Pons (tissue), 1 donor: Measurements from ENCODE around the gene CPN2.
A peak's percentile ranks its signal among the peaks of the same experiment; 100 is the strongest.

Experiments
- DNase-seq: peaks from one replicate; pipeline ENCODE4 v3.0.0-alpha.2; 2016; ENCODE audit warnings: low spot score

CPN2 gene

GRCh38 chr3:194352667-194353246 lies 1.6 kb upstream of the CPN2 start:
- DNase-seq: no peak

DNA sequence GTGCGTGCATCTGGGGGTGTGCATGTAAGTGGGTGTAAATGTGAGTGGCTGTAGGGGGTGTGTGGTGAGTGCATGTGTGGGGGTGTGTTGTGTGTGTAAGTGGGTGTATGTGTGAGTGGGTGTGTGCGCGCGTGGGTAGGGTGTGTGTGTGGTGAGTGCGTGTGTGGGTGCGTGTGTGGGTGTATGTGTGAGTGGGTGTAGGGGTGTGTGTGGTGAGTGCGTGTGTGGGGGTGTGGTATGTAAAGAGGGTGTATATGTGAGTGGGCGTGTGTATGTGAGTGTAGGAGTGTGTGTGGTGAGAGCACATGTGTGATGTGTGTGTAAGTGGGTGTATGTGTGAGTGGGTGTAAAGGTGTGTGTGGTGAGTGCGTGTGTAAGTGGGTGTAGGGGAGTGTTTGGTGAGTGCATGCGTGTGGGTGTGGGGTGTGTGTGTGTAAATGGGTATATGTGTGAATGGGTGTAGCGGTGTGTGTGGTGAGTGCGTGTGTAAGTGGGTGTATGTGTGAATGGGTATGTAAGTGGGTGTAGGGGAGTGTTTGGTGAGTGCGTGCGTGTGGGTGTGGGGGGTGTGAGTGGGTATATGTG lies 916 bp upstream of the CPN2 start:
- no peak for DNase-seq

- no peak for DNase-seq
Measured at GRCh38 chr3:194350726-194351071, 429 bp downstream of the CPN2 start.

DNA sequence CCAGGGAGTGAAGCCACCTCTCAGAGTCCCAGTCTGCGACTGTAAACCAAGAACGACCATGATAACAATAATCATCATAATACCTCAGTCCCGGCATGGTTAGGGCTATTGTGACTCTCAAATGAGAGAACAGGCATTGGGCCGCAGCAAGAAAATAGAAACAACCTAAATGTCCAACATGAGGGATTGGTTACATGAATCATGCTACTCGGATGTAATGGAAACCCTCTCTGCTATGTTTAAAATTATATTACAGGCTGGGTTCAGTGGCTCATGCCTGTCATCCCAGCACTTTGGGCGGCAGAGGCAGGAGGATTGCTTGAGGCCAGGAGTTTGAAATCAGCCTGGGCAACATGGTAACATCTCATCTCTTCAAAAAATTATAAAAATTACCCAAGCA lies 2.8 kb downstream of the CPN2 start:
- no peak for DNase-seq

DNA sequence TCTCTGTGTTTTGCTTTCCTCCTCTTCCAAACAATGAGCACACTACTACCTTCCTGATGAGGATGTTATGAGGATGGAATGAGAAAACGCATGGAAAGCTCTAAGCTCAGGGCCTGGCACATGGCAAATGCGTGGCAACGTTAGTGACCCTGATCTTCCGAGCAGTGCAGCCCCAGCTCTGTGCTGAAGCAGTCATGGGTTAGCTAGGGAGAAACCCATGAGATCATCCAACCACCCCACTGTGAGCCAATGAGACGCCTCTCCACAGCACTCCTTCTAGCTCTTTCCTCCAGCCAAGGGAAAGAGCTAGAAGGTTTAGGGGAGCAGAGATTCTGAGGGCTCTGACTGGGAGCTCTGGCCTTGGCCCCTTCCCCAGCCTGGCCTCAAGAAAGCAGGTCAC lies 4.5 kb downstream of the CPN2 start:
- DNase-seq: no peak

- DNase-seq: no peak
Measured at GRCh38 chr3:194346035-194346434, 5.1 kb downstream of the CPN2 start.

- peak; percentile 41 for DNase-seq
Measured at GRCh38 chr3:194344012-194344411, 7.1 kb downstream of the CPN2 start.

DNA sequence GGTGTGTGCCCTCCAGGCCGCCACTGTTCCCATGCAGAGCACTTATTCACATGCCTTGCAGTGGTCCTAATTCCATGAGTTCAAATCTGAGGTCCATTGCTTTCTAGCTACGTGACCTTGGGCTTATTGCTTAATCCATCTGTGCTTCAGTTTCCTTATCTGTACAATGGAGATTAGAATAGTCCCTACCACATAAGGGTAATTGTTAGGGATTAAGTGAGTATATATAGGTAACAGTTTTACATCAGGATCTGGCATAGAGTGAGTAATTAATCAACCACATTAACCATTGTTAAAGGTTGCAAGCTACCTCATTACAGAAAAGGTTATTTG lies 7.6 kb downstream of the CPN2 start:
- no peak for DNase-seq

DNA sequence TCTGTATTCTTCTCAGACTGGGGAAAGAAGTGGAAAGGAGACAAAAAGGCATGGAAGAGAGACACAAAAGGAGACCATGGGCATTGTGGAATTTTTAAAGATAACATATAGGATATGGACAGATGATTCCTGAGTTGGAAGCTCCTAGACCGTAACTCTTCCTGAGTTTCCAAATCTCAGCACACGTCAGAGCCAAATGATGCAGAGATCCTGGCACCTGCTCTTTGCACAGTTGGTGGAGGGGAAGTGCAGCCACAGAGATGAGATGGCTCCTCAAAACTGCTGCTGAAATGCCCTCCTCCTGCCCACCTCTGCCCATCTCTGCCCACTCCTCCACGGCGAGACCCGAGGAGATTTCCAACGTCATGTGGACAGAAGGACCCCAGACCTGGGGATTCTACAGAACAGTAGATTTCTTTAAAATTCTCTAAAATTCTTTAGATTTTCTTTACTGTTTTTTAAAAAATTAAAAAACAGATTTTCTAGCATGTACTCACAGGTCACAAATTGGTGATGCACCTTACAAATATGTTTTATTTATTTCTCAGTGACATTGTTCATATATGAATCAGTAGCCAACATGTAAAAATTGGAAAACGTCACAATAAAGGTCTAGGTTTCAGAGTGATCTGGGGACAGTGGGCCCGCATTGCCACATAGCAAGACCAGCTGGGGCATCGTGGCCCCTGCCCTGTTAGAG lies 8.1 kb downstream of the CPN2 start:
- no peak for DNase-seq

GRCh38 chr3:194340757-194341400 lies 10.2 kb downstream of the CPN2 start:
- DNase-seq: no peak

- DNase-seq: no peak
Measured at GRCh38 chr3:194339840-194340239, 11.3 kb downstream of the CPN2 start.

DNA sequence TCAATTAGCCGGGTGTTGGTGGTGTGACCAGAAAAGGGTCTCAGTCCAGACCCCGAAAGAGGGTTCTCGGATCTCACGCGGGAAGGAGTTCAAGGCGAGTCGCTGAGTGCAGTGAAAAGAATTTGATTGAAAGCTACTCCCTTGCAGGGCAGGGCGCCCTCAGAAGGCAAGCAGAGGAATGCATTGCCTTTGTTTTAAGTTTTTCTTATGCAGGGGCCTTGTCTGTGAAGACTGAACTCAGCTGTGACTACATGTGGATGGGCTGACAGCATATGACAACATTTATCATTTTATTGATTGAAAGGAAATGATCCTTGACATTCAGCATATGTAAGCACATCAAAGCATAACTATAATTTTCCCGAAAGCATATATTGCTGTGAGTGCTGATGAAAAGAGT lies 11.8 kb downstream of the CPN2 start:
- no peak for DNase-seq

DNA sequence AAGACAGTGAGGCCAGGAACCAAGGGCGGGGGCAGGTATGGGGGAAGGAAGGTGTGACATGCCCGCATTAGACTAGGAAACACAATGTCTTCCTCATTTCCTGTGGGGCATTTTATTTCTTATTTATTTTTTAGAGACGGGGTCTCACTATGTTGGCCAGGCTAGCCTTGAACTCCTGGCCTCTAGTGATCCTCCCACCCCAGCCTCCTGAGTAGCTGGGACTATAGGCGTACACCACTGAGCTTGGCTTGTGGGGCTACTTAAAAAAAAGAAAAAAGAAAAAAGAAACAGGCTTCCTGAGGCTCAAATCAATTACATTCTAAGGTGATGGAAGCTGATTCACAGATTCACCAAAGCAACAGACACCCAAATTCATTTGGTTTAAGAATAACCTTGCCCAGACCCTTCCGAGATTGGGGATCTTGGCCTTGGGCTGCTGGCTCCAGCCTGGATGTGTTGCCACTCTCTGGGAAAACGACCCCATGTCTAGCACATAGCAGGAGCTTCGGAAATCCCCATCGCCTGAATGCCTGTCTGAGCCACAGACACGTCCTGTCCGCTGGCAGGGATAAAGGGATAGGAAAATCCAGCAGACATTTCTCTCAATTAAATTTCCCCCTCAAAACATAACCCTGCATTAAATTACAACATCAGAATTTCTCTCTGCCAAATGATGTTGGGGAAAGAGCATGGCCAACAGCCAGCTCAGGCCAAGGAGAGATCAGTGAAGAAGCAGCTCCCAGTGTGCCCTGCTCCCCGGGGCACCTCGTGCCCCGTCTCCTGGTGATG lies 13.0 kb downstream of the CPN2 start:
- no peak for DNase-seq

DNA sequence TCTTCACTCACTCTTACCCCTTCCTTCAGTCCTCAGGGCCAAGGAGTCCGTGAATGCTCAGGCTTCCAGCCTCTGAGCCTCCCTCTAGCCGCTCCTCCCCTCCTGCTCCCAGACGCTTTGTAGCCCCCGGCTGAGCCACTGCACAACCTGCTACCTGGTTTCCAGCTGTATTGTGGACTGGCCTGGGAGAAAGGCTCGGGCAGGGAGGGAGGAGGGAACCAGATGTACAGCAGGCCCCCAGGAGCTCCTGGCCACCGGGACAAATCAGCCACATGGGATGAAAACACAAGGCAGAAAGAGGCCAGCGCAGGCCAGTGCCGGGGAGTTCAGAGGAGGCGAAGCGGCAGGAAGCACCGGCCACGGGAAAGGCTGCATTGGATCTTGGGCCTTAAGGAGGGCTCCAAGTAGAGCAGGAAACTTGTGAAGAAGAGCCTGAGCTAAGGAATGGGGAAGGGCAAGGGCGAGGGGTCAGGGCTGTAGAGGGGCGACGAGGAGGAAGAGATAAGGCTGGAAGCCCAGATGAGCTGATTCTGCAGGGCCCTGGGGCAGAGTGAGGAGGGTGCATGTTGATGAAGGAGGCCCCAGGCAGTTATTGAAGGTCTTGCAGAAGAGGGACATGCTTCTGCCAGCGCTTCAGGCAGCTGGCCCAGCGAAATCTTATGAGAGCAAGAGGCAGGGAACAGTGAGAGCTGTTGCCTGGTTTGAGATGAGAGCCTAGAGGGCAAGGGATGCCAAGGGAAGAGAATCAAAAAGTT lies 14.3 kb downstream of the CPN2 start:
- no peak for DNase-seq

DNA sequence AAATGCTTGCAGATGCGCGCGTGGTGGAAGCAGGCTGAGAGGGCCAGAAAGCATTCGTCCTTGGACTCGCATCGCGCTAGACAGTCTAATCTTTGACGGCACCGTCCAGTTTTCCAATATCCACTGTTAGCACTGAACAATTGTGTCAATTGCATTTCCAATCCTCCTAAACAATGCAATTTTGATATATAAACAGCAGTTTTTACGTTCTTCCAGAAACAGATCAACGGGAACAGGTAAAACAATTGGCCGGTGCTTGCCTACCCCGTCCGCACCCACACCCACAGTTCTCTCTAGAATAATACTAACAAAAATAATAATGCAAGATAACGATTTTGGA lies 17.2 kb downstream of the CPN2 start:
- no peak for DNase-seq

DNA sequence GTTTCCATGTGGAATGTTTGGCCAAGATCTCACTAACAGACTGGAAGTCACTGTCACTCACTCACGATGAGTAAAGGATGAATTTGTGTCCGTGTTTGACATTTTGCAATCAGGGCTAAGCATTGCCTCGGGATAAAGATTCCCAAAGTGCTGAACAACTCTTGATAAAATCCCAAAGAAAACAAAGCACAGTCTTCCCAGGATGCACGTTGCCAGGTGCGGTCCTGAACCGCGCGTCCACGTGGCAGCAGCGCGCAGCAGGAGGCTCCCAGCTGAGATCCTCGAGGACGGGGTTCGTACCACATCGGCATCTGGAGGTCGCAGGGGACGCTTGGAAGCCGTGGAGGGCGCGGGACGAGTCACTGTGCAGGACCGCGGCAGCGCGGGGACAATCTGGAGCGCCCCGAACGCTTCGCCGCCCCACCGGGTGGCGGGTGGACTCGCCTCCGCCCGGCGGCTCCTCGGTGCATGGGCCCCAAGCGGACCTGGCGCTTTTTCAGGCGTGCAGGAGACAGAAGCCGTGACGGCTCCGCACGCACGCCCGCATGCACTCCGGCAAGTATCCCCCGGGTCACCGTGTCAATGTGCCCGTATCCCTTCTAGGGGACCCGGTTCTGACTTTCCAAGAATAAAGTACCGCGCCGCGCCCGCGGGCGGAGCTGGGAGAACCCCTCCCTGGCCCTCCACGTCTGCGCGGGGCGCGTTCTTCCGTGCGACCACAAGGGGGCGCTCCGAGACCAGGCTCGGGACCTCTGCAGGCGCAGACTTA lies 17.7 kb downstream of the CPN2 start:
- DNase-seq: peak; percentile 78

DNA sequence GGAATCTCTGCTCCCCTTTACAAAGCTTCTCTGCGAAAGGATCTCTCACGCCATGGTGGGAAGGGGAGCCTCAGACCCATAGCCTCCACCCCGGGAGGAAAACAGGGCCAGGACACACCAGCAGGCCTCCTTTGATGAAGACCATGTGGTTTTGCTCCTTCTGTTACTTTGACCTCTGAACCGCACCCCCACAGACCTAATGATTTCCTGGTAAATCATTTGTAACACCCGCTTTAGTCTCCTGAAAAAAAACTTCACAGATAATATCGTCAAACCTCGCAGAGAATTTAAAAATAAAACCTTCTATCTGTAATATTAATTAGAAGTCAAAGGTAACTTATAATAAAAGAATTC lies 18.3 kb downstream of the CPN2 start:
- no peak for DNase-seq

GRCh38 chr3:194330579-194330978 lies 20.5 kb downstream of the CPN2 start:
- DNase-seq: peak; percentile 49

GRCh38 chr3:194330160-194330559 lies 21.0 kb downstream of the CPN2 start:
- no peak for DNase-seq

- no peak for DNase-seq
Measured at GRCh38 chr3:194329583-194329965, 21.6 kb downstream of the CPN2 start.

DNA sequence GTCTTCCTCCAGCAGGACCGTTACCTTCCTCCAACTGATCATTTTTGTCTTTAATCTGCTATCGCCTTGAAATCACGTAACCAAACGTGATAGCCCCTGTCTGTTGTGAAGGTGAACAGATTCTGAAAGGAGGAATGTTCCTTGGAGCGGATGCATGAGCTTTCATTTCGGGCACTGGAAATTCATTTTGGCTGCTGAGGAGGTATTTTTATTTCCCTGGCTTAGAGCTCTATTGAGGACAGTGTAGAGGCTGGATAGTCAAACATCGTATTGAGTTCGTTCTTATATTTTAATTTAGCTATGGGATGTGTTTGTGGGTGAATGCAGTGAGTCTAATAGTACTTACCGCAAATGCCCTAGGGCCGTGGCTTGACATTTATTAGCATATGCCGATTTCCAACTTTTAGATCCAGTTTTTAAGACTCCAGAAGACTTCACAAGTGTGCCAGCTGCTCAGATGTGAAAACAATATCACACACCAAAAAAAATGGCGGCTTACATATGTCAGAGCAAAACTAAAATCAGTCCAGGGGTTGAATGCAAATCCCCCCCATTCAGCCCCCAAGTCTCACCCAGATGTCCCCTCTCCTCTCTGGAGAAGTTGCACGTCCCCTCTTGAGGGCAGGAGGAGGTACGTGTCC lies 22.1 kb downstream of the CPN2 start:
- no peak for DNase-seq
